AG04450 (cell line): ENCODE data around the gene LRRC4B. TPM values are rescaled to one million over a fixed set of nuclear protein-coding genes. Genes with fewer than 3 reads are reported as not detected.

Source experiments
- CTCF ChIA-PET: fragments of 300-600, 350-600 bp; formaldehyde crosslinking; extraction: SDS; loops from one replicate; lab custom pipeline; 2022; ENCODE audit warnings: antibody characterized with exemption, inconsistent platforms; lab: Charles Lee
- POLR2A ChIA-PET: fragments of 350-600 bp; formaldehyde crosslinking; extraction: SDS; loops from one replicate; lab custom pipeline; 2021; ENCODE audit warnings: antibody characterized with exemption, inconsistent platforms; lab: Yijun Ruan, JAX
- DNase-seq: peaks from one replicate; pipeline ENCODE4 v3.0.0-alpha.2; 2011; ENCODE audit warnings: low read depth, low spot score
- H3K27ac ChIP-seq: one replicate; pipeline ENCODE4 v1.5.1; 2012; ENCODE audit warnings: low read depth, low read length, control low read depth
- H3K27me3 ChIP-seq: one replicate; pipeline ENCODE4 v1.6.0; 2012; ENCODE audit warnings: low read length; ENCODE audit not compliant: control insufficient read depth, insufficient read depth
- H3K4me3 ChIP-seq: 2 replicates; pipeline ENCODE4 v1.5.1; 2011; ENCODE audit warnings: mild to moderate bottlenecking, low read depth, low read length, control low read depth
- H3K9me3 ChIP-seq: 2 replicates; pipeline ENCODE4 v1.5.1; 2012; ENCODE audit warnings: low read length; ENCODE audit not compliant: control insufficient read depth, insufficient read depth
- polyA plus RNA-seq: library from polyadenylated mRNA; depleted of rRNA; stranded (reverse); fragments of >200 nt; gene quantifications from 2 replicates; pipeline ENCODE4 v1.2.3, GENCODE V29; 2011
- TF ChIP-seq, protein P1 (sequence below): IDR thresholded peaks from 2 replicates; pipeline ENCODE4 v1.5.1; 2011; ENCODE audit warnings: low read depth, low read length, control low read depth, inconsistent platforms

The LRRC4B gene
- polyA plus RNA-seq, 1 experiment = not detected

DNA sequence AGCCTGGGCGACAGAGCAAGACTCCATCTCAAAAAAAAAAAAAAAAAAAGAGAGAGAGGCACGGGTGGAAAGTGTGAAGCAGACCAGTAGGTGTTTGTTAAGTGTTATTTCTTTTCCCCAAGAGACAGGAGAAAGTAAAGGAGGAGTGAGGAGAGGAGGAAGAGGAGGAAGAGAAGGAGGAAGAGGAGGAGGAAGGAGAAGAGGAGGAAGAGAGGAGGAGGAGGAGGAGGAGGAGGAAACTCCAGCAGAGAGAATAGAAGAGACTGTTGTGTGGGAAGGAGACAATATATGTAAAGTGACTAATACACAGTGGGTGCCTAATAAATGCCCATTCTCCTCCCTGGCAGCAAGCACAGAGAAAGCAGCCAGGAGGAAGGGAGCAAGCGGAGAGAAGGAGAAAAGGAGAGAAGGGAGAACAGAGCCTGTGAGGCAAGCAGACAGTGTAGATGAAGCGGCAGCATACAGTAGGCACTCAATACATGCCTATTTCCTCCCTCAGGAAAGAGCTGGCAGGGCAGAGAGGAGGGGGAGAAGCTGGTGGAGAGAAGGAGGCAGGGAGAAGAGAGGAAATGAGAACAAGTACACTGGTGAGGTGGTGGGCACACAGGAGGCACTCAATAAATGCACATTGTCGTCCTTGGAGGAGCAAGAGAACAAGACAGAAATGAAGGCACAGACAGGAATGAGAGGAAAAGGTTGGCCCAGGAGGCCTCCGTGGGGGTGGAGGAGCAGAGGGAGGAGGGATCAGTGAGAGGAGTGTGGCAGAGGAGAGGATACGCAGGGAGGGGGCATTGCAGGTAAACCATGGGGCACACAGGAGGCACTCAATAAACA lies 73.8 kb downstream of the LRRC4B start:
- Histone ChIP-seq H3K4me3 (no peak overlapping the region), H3K27me3 (peaks cover 51% of the 10 kb centered on the region), H3K27ac (no peak overlapping the region), H3K9me3 (peaks cover 7% of the 10 kb centered on the region)
- ChIA-PET POLR2A (interaction anchor here (0.7 kb wide), 1 partner anchor 299 kb away, joined by 10 read pairs; no protein-coding TSS in a partner anchor), CTCF (no interaction called here)
- no peak for DNase-seq
- TF ChIP-seq, protein P1, sequence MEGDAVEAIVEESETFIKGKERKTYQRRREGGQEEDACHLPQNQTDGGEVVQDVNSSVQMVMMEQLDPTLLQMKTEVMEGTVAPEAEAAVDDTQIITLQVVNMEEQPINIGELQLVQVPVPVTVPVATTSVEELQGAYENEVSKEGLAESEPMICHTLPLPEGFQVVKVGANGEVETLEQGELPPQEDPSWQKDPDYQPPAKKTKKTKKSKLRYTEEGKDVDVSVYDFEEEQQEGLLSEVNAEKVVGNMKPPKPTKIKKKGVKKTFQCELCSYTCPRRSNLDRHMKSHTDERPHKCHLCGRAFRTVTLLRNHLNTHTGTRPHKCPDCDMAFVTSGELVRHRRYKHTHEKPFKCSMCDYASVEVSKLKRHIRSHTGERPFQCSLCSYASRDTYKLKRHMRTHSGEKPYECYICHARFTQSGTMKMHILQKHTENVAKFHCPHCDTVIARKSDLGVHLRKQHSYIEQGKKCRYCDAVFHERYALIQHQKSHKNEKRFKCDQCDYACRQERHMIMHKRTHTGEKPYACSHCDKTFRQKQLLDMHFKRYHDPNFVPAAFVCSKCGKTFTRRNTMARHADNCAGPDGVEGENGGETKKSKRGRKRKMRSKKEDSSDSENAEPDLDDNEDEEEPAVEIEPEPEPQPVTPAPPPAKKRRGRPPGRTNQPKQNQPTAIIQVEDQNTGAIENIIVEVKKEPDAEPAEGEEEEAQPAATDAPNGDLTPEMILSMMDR = no peak

DNA sequence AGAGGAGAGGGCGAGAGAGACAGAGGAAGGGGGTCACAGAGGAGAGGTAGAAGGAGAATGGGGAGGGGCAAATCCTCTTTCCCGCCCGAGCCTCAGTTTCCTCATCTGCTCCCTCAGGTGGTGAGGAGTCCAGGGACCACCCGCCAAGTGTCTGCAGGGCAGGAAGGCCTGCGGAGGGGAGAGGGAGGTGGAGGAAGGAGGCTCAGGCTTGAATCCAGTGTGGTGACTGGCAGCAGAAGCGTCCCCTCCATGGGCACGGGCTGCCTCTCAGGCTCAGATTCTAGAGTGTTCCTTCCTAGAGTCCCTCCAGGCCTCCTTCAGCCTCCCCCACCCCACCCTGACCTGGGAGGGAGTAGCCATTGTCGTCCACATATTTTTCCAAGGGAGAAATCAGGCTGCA lies 75.1 kb downstream of the LRRC4B start:
- Histone ChIP-seq H3K4me3 (no peak overlapping the region), H3K27ac (no peak overlapping the region), H3K27me3 (peaks cover 52% of the 10 kb centered on the region), H3K9me3 (peaks cover 7% of the 10 kb centered on the region)
- CTCF ChIA-PET = no interaction called here
- DNase-seq = no peak
- TF ChIP-seq, protein P1 = no peak
- POLR2A ChIA-PET = no interaction called here

DNA sequence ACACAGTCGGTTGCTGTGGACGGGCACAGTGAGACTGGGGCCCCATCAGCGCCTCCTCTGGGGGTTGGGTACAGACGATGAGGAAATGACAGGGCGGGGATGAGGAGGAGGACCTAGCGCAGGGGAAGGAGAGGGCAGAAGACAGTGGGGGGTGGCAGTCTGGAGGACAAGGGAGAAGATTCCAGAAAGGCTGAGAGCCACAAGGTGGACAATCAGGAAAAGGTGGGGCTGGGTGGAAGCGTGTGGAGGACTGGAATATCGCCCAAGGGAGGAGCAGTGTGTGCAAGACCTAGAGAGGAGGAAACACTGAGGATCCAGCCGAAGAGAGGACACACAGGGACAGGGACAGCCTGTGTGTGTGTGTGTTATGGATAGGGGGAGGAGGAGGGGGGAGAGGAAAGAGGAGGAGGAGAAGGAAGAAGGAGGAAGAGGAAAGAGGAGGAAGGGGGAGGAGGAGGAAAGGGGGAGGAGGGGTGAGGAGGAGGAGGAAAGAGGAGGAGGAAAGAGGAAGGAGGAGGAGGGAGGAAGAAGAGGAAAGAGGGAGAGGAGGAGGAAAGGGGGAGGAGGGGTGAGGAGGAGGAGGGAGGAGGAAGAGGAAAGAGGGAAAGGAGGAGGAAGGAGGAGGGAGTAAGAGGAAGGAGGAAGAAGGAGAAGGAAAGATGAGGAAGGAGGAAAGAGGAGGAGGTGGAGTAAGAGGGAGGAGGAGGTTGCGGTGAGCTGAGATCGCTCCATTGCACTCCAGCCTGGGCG lies 75.8 kb downstream of the LRRC4B start:
- Histone ChIP-seq H3K9me3 (peaks cover 9% of the 10 kb centered on the region), H3K27me3 (peaks cover 48% of the 10 kb centered on the region), H3K4me3 (no peak overlapping the region), H3K27ac (no peak overlapping the region)
- ChIA-PET POLR2A (no interaction called here), CTCF (no interaction called here)
- TF ChIP-seq, protein P1 = no peak
- no peak for DNase-seq

DNA sequence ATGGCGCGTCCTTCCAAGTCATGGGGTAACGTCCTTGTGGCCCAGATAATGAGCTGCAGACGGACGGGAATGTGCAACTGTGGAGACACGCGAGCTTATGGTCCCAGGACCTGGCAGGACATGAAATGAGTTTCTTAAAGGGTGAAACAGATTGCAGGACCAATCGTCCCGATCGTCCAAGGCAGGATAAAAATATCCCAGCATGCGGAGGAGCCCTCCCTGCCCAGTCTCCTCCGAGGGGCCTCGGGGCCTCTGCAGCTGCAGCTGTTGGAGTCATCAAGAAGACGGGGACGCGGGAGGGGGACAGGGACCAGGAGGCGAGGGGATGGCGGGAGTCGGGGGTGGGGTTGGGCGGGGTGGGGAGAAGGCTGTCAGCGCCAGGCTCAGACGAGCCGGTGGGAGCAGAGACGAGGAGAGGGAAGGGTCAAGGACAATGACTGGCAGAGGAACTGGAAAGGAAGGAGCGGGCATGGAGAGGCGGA lies 77.2 kb downstream of the LRRC4B start:
- H3K27me3 ChIP-seq = peaks cover 43% of the 10 kb centered on the region
- CTCF ChIA-PET = no interaction called here
- POLR2A ChIA-PET = no interaction called here
- no peak for DNase-seq
- H3K4me3 ChIP-seq = no peak overlapping the region
- TF ChIP-seq, protein P1 = no peak
- H3K9me3 ChIP-seq = peaks cover 14% of the 10 kb centered on the region
- H3K27ac ChIP-seq = no peak overlapping the region
